GM19455 (cell line): ENCODE data around the gene SND1.
"Not testable (repeated sequence)": the region's sequence is repeated elsewhere in the genome, so short reads cannot be mapped to it uniquely, and the experiment has no call there.

Source experiments
- ATAC-seq: cut with Tn5 transposase; IDR thresholded peaks from one replicate; pipeline ENCODE4 v1.9.1; 2021; ENCODE audit not compliant: unreplicated experiment

Gene SND1

GRCh38 chr7:127949769-127950222, 297.8 kb downstream of the SND1 start:
- no peak for ATAC-seq

- ATAC-seq: no peak
Observed at GRCh38 chr7:127950233-127950935, 298.4 kb downstream of the SND1 start.

- no peak for ATAC-seq
Observed at GRCh38 chr7:127953423-127954356, 301.7 kb downstream of the SND1 start.

GRCh38 chr7:127954357-127954748, 302.4 kb downstream of the SND1 start:
- no peak for ATAC-seq

- ATAC-seq: no peak
Observed at GRCh38 chr7:127955051-127955531, 303.1 kb downstream of the SND1 start.

- no peak for ATAC-seq
Observed at GRCh38 chr7:127957886-127958285, 305.9 kb downstream of the SND1 start.

- no peak for ATAC-seq
Observed at GRCh38 chr7:127959770-127960169, 307.8 kb downstream of the SND1 start.

- no peak for ATAC-seq
Observed at GRCh38 chr7:127961786-127962453, 309.9 kb downstream of the SND1 start.

- ATAC-seq: no peak
Observed at GRCh38 chr7:127962589-127963361, 310.8 kb downstream of the SND1 start.

GRCh38 chr7:127963850-127964249, 311.9 kb downstream of the SND1 start:
- not testable (repeated sequence) for ATAC-seq

- no peak for ATAC-seq
Observed at GRCh38 chr7:127967281-127967680, 315.3 kb downstream of the SND1 start.

GRCh38 chr7:127968547-127968946, 316.6 kb downstream of the SND1 start:
- ATAC-seq: no peak

- ATAC-seq: no peak
Observed at GRCh38 chr7:127973832-127974231, 321.8 kb downstream of the SND1 start.

GRCh38 chr7:127974446-127975035, 322.5 kb downstream of the SND1 start:
- no peak for ATAC-seq

GRCh38 chr7:127976056-127976737, 324.2 kb downstream of the SND1 start:
- no peak for ATAC-seq

GRCh38 chr7:127976738-127977120, 324.7 kb downstream of the SND1 start:
- ATAC-seq: no peak

GRCh38 chr7:127978421-127978820, 326.4 kb downstream of the SND1 start:
- ATAC-seq: no peak

- no peak for ATAC-seq
Observed at GRCh38 chr7:127979113-127979727, 327.2 kb downstream of the SND1 start.

GRCh38 chr7:127979728-127980126, 327.7 kb downstream of the SND1 start:
- no peak for ATAC-seq
